HEK293 (cell line): ENCODE data around the gene RNF111.

ENCODE experiments used
- CTCF ChIP-seq: fragments of 450-650 bp; formaldehyde crosslinking; IDR thresholded peaks from 2 replicates; pipeline ENCODE4 v1.5.1; 2016; ENCODE audit warnings: missing biosample characterization, missing genetic modification characterization
- ZNF239 ChIP-seq: fragments of 450-650 bp; formaldehyde crosslinking; IDR thresholded peaks from 2 replicates; pipeline ENCODE4 v1.5.1; 2016; ENCODE audit warnings: missing biosample characterization, missing genetic modification characterization

GRCh38 chr15:59124261-59124660 lies 136.8 kb downstream of the RNF111 start:
- TF ChIP-seq CTCF (tag by site-specific recombination) (no peak), ZNF239 (tag by site-specific recombination) (no peak)
